Measurements from ENCODE around the gene RAD17.
"Not testable (repeated sequence)": the region's sequence is repeated elsewhere in the genome, so short reads cannot be mapped to it uniquely, and the experiment has no call there.

RAD17 gene

DNA sequence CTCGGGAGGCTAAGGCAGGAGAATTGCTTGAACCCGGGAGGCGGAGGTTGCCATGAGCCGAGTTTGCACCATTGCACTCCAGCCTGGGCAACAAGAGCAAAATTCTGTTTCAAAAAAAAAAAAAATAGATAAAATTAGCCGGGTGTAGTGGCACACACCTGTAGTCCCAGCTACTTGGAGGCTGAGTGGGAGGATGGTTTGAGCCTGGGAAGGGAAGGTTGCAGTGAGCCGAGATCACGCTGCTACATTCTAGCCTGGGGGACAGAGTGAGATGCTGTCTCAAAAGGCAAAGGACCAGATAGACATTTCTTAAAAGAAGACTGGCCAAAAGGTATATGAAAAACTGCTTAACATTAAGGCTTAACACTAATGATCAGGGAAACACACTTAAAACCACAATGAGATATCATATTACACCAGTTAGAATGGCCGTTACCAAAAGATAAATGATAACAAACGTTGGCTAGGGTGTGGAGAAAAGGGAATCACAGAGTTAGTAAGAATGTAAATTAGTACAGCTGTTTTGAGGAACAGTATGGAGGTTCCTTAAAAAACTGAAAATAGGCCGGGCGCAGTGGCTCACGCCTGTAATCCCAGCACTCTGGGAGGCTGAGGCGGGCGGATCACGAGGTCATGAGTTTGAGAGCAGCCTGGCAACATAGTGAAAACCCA is 35.2 kb downstream of the RAD17 start:
- DNase-seq: no peak

DNA sequence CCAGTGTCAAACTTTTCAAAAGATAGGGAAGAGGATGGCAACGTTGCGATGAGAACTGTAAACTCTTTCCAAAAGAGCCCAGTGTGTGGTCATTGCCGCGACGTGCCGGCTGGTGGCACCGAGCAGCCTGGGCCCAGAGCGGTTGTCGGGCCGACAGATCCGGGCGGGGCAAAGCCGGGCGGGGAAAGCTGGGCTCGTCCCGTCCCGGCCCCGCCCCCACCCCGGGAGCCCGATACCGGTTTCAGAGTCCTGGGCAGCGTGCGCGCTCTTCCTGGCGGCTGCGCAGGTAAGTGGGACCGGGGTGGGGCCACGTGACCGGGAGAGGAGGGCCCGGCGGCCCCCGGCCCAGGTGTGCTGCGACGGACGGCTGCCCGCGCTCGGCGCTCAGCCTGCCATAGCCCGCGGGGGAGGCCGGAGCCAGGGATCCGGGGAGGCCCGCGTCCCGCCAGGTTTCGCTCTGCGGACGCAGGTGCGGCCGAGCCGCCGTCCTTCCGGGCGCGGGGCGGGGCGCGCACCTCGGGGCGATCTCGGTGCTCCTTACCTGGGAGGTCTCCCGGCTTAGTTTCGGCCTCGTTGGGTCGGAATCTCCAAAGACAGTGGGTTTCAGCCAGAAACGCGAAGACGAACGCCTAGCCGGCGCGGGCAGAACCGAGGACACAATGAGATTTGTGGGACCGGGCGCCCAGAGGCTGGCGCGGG is 45.4 kb downstream of the RAD17 start, which contains the start of gene MARVELD2:
Gene MARVELD2 (plus strand): TSS at position 232 of the 699 bp plus-strand sequence. CDS start 4,270 bp downstream, outside the sequence.
- no peak for DNase-seq

DNA sequence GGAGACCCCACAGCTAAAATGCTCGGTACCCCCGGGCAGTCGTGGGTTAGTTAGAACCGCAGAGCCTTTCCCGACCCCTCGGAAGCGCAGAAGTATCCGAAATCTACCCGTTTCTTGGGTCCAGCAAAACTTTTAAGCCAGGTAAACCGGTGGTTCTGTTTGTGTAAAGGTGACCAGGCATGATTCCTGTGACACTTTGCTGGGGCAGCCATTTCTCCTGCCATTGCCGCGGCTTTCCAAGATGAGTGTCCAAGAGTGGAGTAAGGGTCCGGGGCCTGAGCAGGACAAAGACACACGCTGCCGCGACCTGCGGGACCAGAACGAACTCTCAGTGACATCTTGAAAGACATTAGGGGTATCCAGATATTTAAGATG is 46.0 kb downstream of the RAD17 start:
- no peak for DNase-seq

DNA sequence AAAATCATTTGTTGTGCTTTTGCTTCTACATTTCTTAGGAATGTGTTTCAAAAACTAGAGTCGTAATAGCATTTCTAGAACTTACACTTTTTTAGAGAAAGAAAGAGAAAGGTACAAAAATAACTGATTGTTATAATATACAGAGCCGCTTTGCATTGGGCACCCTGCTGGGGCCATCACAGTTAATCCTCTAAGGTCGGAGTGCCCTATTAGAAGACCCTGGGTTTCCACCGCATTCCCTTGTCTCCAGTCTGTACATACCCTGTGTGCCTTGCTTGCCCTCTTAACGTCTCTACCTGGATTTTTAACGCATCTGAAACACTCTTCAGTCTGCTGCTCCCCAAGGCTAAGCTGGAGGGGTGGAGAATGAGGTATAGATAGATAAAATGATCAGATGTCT is 46.6 kb downstream of the RAD17 start:
- DNase-seq: no peak

DNA sequence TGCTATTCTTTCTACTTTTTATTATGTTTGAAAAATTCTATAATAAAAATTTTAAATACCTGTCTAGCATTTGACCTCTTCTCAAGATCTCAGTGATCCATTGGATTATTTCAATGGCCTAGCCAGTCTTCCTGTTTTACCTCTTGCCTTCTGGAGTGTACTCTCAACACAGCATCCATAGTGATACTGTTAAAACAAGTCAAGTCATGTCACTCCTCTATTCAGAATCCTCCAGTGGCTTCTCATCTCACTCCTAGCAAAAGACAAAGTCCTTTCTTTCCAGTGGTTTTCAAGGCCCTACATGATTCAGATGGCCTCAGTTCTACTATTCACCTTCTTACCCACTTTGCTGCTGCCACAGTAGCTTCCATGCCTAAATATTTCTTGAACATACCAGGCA is 47.1 kb downstream of the RAD17 start:
- no peak for DNase-seq

DNA sequence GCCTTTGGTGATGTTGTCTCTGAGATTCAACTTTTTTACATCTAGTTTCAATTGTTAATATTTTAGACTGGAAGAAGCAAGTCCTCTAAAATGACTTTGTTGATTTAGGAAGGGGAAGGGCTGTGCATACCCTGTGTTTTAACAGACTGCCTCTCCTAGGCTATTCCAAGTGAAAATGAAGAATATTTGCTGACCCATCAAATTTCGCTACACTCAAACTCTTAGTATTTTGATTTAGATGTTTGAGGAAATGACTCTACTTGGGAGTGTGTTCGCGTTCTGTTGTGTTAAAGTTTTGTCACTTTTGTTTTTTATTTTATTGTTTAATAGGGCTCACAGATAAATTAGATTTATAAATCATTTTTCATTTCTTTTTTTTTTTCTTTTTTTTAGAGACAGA is 48.9 kb downstream of the RAD17 start:
- no peak for DNase-seq

DNA sequence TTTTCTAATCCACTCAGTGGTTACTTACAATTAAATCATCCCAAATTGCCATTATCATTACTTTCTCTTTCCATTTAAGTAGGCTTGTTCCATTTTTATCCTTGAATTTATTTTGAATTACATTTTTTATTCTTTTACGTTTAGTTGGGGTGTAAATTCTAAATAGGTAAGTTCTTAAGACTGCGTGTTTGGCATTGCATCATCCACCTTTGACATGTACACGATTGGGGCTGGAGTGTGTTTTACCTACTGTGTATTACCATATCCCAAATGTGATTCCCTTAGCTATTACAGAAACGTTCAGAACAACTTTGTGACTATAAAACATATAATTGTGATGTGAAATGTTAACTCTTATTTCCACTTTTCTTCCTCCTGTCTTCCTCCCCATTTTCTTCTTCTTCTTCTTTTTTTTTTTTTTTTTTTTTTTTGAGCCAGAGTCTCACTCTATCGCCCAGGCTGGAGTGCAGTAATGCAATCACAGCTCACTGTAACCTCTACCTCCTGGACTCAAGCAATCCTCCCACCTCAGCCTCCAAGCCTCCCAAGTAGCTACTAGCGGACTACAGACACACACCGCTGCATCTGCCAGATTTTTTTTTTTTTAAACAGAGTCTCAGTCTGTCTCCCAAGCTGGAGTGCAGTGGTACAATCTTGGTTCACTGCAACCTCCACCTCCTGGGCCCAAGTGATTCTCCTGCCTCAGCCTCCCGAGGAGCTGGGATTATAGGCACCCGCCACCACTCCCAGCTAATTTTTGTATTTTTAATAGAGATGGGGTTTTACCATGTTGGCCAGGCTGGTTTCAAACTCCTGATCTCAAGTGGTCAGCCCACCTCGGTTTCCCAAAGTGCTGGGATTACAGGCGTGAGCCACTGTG is 62.0 kb downstream of the RAD17 start:
- no peak for DNase-seq

DNA sequence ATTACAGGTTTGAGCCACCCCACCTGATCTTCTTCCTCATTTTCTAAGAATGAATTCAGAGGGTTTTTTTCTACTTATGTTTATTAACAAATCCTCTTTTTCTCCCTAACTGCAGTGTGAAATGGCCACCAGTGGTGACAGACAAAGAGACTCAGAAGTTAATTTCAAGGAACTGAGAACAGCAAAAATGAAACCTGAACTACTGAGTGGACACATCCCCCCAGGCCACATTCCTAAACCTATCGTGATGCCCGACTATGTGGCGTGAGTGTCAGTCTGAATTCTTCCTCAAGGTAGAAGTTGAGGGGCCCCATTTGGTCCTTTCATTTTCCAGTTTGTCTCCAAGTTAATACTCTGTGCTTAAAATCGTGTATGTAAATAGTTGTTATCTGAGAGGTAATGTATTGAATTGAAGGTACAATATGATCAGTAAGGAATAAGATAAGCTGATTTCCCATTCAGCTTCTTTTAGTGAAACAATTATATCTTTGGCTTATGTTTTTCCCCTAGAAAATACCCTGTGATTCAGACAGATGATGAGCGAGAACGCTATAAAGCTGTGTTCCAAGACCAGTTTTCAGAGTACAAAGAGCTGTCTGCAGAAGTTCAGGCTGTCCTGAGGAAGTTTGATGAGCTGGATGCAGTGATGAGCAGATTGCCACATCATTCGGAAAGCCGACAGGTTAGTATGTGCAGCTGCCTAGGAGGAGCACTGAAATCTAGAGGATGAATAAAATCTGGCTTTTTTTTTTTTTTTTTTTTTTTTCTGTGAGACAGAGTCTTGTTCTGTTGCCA is 63.0 kb downstream of the RAD17 start:
- no peak for DNase-seq

DNA sequence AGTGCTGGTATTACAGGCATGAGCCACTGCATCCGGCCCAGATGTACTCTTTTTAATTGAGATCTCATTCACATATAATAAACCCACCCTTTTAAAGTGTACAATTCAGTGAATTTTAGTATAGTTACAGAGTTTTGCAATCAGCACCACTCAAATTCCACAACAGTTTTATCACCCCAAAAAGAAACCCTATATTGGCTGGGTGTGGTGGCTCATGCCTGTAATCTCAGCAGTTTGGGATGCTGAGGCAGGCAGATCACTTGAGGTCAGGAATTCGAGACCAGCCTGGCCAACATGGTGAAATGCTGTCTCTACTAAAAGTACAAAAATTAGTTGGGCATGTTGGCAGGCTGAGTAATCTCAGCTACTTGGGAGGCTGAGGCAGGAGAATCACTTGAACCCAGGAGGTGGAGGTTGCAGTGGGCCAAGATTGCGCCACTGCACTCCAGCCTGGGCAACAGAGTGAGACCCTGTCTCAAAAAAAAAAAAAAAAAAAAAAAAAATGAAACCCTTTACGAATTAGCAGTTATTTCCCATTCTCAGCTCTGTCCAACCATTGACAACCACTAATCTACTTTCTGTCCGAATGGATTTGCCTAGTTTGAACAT is 65.8 kb downstream of the RAD17 start:
- not testable (repeated sequence) for DNase-seq

DNA sequence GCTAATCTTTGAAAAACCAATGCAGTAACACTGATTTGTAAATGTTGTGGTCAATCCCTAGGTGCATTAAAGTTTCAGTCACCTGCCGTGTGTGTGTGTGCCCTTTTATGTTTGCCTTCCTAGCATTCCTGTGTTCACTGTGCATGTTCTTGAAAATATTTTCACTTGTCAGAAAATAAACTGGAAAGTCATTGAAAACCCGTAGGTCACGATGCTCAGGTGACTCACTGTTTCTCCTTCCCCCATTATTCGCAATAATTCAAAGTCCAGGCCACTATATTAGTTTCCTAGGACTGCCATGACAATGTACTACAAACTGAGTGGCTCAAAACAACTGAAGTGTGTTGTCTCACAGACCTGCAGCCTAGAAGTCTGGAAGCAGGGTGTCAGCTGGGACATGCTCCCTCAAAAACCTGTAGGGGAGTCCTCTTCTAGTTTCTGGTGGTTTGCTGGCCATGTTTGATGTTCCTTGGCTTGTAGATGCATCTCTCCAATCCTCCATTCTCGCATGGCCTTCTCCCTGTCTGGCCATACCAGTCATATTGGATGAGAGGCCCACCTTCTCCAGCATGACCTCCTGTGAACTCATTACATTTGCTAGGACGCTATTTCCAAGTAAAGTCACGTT is 74.6 kb downstream of the RAD17 start:
- DNase-seq: no peak

DNA sequence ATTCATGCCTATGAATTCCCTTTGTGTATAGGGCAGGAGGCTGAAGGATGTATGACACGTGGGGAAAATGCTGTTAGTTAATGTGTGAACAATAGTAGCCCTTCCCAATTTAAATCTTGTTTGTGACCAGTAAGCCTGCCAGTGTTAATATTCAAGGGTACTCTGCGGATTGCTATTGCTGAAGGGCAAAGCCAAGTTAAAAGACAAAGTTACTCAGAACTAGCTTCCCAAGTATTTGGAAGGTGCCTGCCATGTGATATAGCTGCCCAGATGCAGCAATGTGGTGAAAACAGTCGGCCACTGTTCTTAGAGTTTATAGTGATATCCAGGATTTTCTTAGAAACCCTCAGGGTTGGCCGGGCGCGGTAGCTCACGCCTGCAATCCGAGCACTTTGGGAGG is 79.9 kb downstream of the RAD17 start:
- no peak for DNase-seq

DNA sequence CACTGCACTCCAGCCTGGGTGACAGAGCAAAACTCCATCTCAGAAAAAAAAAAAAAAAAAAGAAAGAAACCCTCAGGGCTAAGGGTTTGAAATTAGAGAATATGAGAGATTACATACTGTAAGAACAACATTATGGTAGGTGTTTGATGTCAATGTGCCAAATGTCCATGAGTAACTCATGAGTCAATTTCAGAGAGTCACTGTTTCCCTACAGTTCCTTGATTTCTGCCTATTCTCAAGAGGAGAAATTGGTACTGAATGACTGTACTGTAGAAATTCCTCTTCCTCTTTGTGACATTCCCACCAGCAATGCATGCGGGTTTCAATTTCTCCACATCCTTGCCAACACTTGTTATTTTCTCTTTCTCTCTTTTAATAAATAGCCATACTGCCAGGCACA is 80.5 kb downstream of the RAD17 start:
- DNase-seq: no peak

DNA sequence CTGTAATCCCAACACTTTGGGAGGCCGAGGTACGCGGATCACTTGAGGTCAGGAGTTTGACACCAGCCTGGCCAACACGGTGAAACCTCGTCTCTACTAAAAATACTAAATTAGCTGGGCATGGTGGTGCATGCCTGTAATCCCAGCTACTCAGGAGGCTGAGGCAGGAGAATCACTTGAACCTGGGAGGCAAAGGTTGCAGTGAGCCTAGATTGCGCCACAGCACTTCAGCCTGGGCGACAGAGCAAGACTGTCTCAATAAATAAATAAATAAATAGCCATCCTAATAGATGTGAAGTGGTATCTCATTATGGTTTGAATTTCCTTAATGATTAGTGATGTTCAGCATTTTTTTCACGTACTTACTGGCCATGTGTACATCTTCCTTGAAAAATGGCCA is 80.9 kb downstream of the RAD17 start:
- not testable (repeated sequence) for DNase-seq

DNA sequence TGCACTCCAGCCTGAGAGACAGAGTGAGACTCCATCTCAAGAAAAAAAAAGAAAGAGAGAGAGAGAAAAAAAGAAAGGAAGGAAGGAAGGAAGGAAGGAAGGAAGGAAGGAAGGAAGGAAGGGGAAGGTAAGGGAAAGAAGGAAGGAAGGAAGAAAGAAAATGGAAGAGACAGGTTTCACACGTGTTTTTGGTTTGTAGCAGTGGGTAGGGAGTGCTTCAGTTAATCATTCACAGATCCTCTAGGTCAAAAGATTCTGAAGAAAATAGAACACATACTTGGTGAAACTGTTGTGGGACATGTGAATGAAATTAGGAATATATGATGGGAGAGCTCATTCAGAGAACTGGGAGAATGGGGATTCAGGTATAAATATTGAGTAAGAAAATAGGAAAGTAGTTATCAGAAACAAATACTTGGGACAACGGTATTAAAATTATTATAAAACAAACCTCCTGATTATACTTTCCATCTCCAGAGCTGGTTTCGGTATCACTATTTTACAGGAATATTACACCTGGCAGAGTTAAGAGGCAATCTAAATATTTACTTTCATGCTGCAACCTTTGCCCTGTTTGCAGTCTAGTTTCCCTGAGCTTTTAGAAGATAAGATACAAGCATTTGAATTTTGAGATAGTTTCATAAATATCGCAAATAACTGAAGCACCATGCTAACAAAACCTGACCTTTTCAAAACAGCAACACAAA is 82.5 kb downstream of the RAD17 start:
- DNase-seq: no peak

DNA sequence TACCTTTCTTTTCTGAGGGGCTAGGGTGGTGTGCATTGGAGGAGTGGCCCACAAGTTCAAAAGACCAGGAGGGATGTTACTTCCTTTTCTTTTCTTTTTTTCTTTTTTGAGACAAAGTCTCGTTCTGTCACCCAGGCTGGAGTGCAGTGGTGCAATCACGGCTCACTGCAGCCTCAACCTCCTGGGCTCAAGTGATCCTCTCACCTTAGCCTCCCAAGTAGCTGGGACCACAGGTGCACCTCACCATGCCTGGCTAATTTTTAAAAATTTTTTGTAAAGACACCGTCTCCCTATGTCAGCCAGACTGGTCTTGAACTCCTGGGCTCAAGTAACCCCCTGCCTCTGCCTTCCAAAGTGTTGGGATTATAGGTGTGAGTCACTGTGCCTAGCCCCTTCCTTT is 83.9 kb downstream of the RAD17 start:
- DNase-seq: not testable (repeated sequence)

DNA sequence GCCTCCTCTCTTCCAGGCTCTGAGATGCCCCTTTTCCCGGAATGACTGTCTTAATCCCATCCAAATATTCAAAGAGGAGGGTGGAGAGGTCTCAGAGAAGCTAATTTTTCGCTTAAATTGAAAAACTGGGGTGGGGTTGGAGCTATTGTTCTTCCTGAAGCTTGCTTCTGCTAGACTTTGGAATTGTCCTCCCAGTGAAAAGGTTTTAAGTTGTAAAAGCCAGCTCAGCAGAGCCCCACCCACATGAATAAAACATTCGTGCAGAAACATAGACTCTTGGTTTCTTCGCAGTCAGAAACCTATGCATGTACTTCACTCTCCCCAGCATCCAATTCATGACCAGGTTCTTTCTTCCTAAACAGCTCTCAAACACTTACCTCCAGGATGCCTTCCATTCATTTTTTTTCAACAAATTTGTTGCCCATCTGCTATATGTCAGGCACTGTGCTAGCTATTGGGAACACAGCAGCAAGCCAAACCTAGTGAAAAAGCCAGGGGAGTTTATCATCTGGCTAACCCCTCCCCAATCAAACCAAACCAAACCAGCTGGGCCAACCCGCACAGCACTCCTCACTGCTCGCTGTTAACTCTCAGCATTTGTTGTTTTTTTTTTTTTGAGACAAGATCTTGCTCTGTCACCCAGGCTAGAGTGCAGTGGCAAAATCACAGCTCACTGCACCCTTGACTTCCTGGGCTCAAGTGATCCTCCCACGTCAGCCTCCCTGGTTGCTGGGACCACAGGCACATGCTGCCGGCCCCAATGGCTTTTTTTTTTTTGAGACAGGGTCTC is 85.0 kb downstream of the RAD17 start:
- no peak for DNase-seq

DNA sequence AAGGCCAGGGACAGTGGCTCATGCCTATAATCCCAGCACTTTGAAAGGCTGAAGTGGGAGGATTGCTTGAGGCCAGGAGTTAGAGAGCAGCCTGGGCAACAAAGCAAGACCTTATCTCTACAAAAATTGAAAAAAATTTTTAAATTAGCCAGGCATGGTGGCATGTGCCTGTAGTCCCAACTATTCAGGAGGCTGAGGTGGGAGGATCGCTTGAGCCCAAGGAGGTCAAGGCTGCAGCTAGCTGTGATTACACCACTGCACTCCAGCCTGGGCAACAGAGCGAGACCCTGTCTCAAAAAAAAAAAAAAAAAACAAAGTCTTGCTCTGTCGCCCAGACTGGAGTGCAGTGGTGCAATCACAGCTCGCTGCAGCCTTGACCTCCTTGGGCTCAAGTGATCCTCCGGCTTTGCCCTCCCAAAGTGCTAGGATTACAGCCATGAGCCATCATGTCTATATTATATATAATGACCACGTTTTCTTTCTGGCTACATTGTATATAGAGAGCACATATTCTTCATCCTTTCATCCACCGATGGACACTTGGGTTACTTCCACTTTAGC is 85.9 kb downstream of the RAD17 start:
- DNase-seq: not testable (repeated sequence)

DNA sequence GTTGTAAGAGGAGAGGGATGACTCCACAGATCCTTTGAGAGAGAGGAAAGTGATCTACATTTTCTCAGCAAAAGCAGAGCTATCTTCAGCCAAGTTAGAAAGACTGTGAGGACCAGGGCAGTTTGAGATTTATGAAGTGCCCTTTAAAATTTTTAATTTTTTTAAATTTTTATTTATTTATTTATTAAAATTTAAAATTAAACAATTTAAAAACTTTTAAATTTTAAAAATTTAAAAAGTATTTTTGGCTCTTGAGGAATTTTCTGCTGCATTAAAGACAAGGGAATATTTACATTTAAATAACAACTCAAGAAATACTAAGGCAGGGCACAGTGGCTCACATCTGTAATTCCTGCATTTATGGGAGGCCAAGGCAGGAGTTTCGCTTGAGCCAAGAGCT is 92.6 kb downstream of the RAD17 start:
- no peak for DNase-seq
